GM19452 (cell line): ENCODE results near the gene PFKFB1.

Experiments
- ATAC-seq: cut with Tn5 transposase; IDR thresholded peaks from one replicate; pipeline ENCODE4 v1.9.1; 2021; ENCODE audit not compliant: unreplicated experiment

Gene PFKFB1

DNA sequence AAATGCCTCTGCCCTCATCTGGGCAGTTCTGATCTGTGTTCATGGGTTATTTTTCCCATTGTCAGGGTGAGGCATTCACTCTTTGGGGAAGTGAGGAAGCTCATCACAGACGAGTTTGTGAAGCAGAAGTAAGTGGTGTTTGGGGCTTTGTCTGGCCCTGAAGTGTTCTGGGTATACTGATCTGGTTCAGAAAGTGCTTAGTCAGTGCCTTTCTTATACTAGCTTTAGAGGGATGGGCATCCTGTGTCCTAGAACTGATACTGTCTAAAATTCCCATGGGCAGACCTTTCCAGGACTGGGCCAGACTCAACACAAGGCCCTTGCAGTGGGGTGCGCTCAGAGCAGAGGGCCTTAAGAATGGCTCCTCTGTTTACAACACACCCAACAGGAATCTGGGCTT, 67.0 kb downstream of the PFKFB1 start:
- no peak for ATAC-seq

DNA sequence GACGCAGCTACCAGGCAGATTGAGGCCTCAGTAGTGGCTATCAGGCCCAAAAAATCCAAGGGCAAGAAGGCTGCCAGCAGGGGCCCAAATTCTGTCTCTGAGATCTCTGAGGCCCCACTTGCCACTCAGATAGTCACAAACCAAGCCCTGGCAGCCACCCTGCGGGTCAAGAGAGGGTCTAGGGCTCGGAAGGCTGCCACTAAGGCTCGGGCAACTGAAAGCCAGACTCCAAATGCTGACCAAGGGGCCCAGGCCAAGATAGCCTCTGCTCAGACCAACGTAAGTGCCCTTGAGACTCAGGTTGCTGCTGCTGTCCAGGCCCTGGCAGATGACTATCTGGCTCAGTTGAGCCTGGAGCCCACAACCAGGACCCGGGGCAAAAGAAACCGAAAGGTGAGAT, 70.6 kb downstream of the PFKFB1 start:
- no peak for ATAC-seq

DNA sequence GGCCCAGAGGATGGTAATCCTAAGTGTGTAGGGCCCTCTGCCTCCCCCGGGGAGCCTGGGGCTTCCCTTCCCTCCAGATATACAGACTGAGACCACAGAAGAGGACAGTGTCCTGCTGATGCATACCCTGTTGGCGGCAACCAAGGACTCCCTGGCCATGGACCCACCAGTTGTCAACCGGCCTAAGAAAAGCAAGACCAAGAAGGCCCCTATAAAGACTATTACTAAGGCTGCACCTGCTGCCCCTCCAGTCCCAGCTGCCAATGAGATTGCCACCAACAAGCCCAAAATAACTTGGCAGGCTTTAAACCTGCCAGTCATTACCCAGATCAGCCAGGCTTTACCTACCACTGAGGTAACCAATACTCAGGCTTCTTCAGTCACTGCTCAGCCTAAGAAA, 71.4 kb downstream of the PFKFB1 start:
- no peak for ATAC-seq

DNA sequence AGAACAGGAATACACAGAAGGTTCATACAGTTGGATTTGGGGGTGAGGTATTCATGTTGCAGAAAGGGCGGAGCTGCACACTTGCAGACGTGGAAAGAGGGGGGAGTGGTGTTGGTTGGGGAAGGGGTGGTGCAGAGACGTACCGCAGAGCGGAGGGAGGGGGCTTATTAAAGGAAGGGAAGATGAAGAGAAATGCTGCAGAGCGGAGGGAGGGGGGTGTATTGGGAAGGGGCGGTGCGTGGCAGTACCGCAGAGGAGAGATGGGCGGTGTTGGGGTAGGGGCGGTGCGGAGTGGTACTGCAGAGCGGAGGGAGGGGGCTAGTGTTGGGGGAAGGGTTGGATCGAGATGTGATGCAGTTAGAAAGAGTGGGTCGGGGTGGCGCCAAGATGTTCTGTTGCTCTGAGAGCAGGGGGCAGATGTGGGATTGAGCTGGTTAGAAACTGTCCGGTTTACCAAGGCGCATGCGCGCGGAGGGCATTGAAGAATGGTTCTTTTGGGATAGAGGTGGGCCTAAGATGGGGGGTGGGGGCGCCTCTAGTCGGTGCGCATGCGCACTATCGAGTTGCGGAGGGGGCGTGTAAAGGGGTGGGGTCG, 72.5 kb downstream of the PFKFB1 start:
- ATAC-seq: peak; percentile 63

DNA sequence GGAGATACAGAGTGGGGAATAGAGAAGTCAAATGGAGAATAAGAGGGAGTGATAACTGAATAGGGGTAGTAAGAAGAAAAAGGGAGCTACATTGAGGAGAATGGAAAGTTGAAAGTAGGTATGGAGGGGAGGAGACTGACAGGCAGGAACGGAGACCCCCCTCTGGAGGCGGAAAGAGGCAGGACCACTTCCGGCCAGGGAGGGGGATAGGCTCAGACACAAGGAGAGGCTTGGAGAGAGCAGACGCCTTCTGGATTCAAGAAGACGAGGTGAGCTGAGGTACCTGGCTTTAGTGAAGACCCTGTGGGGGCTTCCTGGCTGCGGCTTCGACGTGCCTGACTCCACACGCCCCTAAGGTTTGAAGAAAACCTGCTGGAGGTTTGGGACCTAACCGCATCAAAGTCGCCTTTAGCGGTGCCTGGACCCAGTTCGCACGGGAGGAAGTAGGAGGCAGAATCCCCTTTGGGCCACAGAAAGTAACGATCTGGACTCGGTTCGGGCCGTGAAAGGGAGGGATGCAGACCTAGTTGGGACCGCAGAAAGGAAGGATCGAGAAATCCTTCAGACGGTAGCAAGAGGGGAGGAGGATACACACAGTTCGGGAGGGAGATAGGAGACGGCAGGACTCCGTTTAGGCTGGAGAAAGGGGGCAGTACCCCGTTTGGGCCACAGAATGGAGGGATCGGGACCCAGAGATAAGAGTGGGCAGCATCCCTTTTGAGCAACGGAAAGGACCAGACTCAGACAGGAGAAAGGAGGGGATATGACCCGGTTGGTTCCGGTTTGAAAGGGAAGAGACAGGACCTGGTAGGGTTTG, 73.2 kb downstream of the PFKFB1 start, which contains the start of gene TRO:
TRO (plus strand) TSS at position 215 of the 817 bp plus-strand sequence. CDS start 1,423 bp downstream, outside the sequence.
- peak; percentile 16 for ATAC-seq

DNA sequence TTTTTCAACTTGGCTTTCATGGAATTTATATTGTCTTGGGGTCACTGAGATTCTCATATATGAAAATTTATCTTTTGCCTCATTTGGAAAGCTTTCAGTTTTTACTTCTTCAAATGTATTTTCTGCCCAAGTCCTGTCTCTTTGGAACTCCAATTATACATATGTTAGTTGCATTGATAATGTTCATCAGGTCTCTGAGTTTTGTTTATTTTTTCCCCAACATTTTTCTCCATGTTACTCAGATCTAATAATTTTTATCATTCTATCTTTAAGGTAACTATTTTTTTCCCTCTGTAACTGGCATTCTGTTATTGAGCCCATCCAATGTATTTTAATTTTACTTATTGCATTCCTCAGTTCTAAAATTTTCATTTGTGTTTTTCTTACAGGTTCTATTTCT, 84.0 kb downstream of the PFKFB1 start:
- no peak for ATAC-seq

DNA sequence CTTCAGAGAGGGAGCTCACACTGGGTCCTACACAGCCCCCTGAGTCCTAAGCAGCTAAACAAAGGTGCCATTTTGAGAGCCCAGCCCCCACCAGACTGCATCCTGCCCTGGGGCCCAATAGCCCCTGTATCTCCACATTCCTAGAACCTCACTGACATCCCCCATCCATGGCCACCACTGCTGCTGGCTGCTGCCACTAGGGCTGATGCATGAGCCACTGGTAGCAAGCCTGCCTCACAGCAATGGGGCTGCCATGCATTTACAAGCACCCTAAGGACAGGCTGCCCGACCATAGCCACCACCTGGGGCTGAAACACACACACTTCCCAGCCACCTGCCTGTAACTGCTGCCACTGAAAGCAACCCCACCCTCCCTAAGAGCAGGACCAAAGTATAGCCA, 99.8 kb downstream of the PFKFB1 start:
- no peak for ATAC-seq

DNA sequence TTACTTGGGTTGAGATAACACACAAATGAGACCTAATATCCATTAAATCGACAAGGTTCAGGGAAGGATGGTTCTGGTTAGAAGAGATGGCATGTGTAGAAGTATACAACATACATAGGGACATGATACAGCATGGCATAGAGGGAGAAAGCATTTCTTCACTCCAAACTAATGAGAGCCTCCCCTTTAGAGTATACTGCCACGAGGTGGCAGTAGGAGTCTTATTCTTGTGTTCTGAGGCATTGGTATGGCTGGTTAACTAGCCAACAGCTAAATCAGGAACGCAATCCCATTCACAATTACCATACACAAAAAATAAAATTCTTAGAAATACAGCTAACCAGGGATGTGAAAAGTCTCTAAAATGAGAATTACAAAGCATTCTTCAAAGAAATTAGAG, 102.4 kb downstream of the PFKFB1 start:
- no peak for ATAC-seq

DNA sequence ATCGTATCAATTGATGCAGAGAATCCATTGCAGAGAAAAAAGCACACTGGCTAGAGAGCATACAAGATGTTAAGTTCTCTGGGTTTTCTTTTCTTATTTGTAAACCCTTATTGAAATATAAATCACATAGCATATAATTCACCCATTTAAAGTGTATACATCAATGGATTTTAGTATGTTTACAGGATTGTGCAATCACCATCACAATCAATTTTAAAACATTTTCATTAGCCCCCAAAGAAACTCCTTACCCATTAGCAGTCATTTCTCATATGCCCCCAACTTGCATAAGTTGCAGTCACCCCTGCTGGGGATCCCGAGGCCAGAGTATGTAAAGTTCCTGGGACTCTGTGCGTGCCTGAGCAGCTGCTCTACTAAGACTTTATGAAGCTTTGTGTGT, 108.2 kb downstream of the PFKFB1 start:
- no peak for ATAC-seq
